ENCODE data around the gene NAA10.

The NAA10 gene

DNA sequence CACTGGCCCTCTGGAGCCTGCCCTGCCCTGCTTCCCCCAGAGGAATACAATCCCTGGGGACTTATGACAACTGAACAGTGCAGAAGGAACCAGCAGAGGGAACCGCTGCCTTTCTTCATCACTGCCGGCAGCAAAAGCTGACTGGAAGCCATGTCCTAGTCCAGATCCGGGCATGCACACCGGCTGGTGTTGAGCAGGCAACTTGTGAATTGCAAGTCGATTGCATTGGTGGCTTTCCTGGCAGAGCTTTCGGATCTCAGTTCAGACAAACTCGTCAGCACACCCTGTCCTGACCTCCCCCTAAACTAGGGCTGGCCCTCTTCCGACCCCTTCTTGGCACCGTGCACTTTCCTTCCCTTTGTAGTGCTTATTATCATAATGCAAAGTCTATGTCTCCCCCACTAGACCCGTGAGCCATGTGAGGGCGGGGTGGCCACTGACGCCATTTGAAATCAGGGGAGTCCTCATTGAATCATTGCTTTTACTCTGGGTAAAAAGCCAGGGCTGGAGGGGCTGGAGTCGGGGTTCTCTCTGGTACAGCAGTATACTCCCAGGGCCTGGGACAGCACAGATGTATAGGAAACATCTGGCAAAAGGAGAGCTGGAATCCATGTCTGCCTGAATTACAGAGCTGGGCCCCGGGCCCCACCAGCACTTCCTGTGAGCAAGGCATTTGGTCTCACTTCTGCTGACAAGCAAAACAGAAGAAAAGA is 10.5 kb downstream of the NAA10 start:
- DNase-seq (ENCODE audit: extremely low read depth, insufficient read length): peak; percentile 33
- peak overlapping the region; percentile 79 for H3K4me3 ChIP-seq (replicated peaks; ENCODE audit: low read depth, low read length)
- TF ChIP-seq, protein P1, sequence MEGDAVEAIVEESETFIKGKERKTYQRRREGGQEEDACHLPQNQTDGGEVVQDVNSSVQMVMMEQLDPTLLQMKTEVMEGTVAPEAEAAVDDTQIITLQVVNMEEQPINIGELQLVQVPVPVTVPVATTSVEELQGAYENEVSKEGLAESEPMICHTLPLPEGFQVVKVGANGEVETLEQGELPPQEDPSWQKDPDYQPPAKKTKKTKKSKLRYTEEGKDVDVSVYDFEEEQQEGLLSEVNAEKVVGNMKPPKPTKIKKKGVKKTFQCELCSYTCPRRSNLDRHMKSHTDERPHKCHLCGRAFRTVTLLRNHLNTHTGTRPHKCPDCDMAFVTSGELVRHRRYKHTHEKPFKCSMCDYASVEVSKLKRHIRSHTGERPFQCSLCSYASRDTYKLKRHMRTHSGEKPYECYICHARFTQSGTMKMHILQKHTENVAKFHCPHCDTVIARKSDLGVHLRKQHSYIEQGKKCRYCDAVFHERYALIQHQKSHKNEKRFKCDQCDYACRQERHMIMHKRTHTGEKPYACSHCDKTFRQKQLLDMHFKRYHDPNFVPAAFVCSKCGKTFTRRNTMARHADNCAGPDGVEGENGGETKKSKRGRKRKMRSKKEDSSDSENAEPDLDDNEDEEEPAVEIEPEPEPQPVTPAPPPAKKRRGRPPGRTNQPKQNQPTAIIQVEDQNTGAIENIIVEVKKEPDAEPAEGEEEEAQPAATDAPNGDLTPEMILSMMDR (IDR thresholded peaks at IDR 0.05; ENCODE audit: insufficient read depth, low read length, poor library complexity, severe bottlenecking): no peak
- H3K36me3 ChIP-seq (ENCODE audit: control insufficient read depth, insufficient read depth, low read length): peaks cover 8% of the 10 kb centered on the region
- H3K27me3 ChIP-seq (replicated peaks; ENCODE audit: control insufficient read depth, insufficient read depth, low read length): no peaks in the 10 kb centered on the region

GRCh38 chrX:153922932-153923857 is 11.6 kb downstream of the NAA10 start:
- TF ChIP-seq, protein P1 (IDR thresholded peaks at IDR 0.05; ENCODE audit: insufficient read depth, low read length, poor library complexity, severe bottlenecking): peak; percentile 50
- DNase-seq (ENCODE audit: extremely low read depth, insufficient read length): peak; percentile 22
- H3K36me3 ChIP-seq (ENCODE audit: control insufficient read depth, insufficient read depth, low read length): peaks cover 10% of the 10 kb centered on the region
- H3K27me3 ChIP-seq (replicated peaks; ENCODE audit: control insufficient read depth, insufficient read depth, low read length): no peaks in the 10 kb centered on the region
- H3K4me3 ChIP-seq (replicated peaks; ENCODE audit: low read depth, low read length): no peak overlapping the region; the same call in 1 of the 2 replicates

- no peak for DNase-seq (ENCODE audit: extremely low read depth, insufficient read length)
- no peaks in the 10 kb centered on the region for H3K27me3 ChIP-seq (replicated peaks; ENCODE audit: control insufficient read depth, insufficient read depth, low read length)
- TF ChIP-seq, protein P1 (IDR thresholded peaks at IDR 0.05; ENCODE audit: insufficient read depth, low read length, poor library complexity, severe bottlenecking): no peak
- H3K4me3 ChIP-seq (replicated peaks; ENCODE audit: low read depth, low read length): no peak overlapping the region
- H3K36me3 ChIP-seq (ENCODE audit: control insufficient read depth, insufficient read depth, low read length): peaks cover 10% of the 10 kb centered on the region
Observed at GRCh38 chrX:153921511-153922446, 13.1 kb downstream of the NAA10 start.

GRCh38 chrX:153921070-153921469 is 13.8 kb downstream of the NAA10 start:
- TF ChIP-seq, protein P1 (IDR thresholded peaks at IDR 0.05; ENCODE audit: insufficient read depth, low read length, poor library complexity, severe bottlenecking): no peak

GRCh38 chrX:153920546-153920945 is 14.3 kb downstream of the NAA10 start:
- Histone ChIP-seq H3K4me3 (replicated peaks; ENCODE audit: low read depth, low read length) (no peak overlapping the region), H3K27me3 (replicated peaks; ENCODE audit: control insufficient read depth, insufficient read depth, low read length) (no peaks in the 10 kb centered on the region), H3K36me3 (ENCODE audit: control insufficient read depth, insufficient read depth, low read length) (peaks cover 10% of the 10 kb centered on the region)
- TF ChIP-seq, protein P1 (IDR thresholded peaks at IDR 0.05; ENCODE audit: insufficient read depth, low read length, poor library complexity, severe bottlenecking): no peak
- DNase-seq (ENCODE audit: extremely low read depth, insufficient read length): peak; percentile 4

More at GRCh38 chrX:153921070-153921469, 13.8 kb downstream of the NAA10 start:
- H3K36me3 ChIP-seq (ENCODE audit: control insufficient read depth, insufficient read depth, low read length): peaks cover 10% of the 10 kb centered on the region
- no peak overlapping the region for H3K4me3 ChIP-seq (replicated peaks; ENCODE audit: low read depth, low read length)
- H3K27me3 ChIP-seq (replicated peaks; ENCODE audit: control insufficient read depth, insufficient read depth, low read length): no peaks in the 10 kb centered on the region
- DNase-seq (ENCODE audit: extremely low read depth, insufficient read length): no peak

Measured in GM06990 (cell line).